Pancreas (tissue), 10 donors: ENCODE measurements around the gene GREM1. TPM values are rescaled to one million over a fixed set of nuclear protein-coding genes. Genes with fewer than 3 reads are reported as not detected.

ENCODE experiments used
- ATAC-seq, 4 donors: fragments of 200-7000 bp; cut with Tn5 transposase; one replicate each; pipeline versions ENCODE4 v1.8.0 to v1.9.1; 2020; ENCODE audit warnings: mild to moderate bottlenecking in 4 of 4, moderate library complexity in 4 of 4
- DNase-seq, 6 donors: peaks; one replicate each; pipeline ENCODE4 v3.0.0-alpha.2; 2020
- FAIRE-seq: peaks from 2 replicates; lab custom pipeline; 2012; peaks lifted over from hg19 to GRCh38; lab: Jason Lieb, UNC
- H3K27ac ChIP-seq, 4 donors: fragments of 200-600 bp; sonication (generic); 1 replicate in 3 of 4; 2 replicates in 1 of 4; pipeline versions ENCODE4 v1.5.0 to v1.8.0; 2020
- H3K27me3 ChIP-seq, 4 donors: fragments of 200-600 bp; one replicate each; pipeline ENCODE4 v1.8.0; 2021
- H3K36me3 ChIP-seq, 3 donors: fragments of 200-600 bp; sonication (generic) in 1 of 3; one replicate each; pipeline versions ENCODE4 v1.5.0 to v1.8.0; 2020 to 2021
- H3K4me1 ChIP-seq, 3 donors: fragments of 200-600 bp; one replicate each; pipeline ENCODE4 v1.8.0; 2021
- H3K4me3 ChIP-seq, 4 donors: fragments of 200-600 bp; sonication (generic) in 2 of 4; one replicate each; pipeline versions ENCODE4 v1.5.0 to v1.8.0; 2020 to 2021
- H3K9me3 ChIP-seq, 4 donors: fragments of 200-600 bp; one replicate each; pipeline ENCODE4 v1.8.0; 2021
- CTCF ChIP-seq, 4 donors: fragments of 200-600 bp; sonication (generic) in 3 of 4; IDR thresholded peaks; one replicate each; pipeline versions ENCODE4 v1.5.0 to v1.8.0; 2021; ENCODE audit warnings: antibody characterized with exemption in 4 of 4
- WGBS, 2 donors: extraction: QIAGEN DNeasy Blood & Tissue Kit; methylation state at CpG; one replicate each; pipeline ENCODE4 v1.1.7; 2013; 5-methylcytosine and 5-hydroxymethylcytosine counted together
- intact Hi-C, 3 donors: fragments of 100-400 bp; cut with DNase I; formaldehyde crosslinking; loops; one replicate each; pipeline versions ENCODE4 v1.11.1 to v1.14.2; 2022
- polyA plus RNA-seq, 2 donors: library from polyadenylated mRNA; stranded (reverse); fragments of 200-250 nt; gene quantifications; one replicate each; pipeline ENCODE4 v1.2.3, GENCODE V29; 2013
- total RNA-seq, 6 donors: library from RNA; stranded (reverse); fragmentation: NEBNext Ultra II Directional in 4 of 6; extraction: Animal tissue kit (Norgen Biotek cat#: 25700) in 4 of 6; gene quantifications; one replicate each; pipeline versions ENCODE4 v1.2.1 to v1.2.4, GENCODE V29; 2021 to 2023
- donor health status: healthy with polysubstance abuse.
- donor health status: DM: no; HTN: no; CAD: no; lungs with moderate emphysema.
- donor health status: DM: no; HTN: no; CAD: no.
- donor health status: control.
- donor health status: control.
- donor health status: Bipolar disorder and iron deficiency.
- donor health status: DM: yes; HTN: yes; CAD: no.
- donor health status: DM: no; HTN: no; CAD: no.
- donor health status: DM: no; HTN: no; CAD: no.
- donor health status: DM: yes; HTN: yes; CAD: no.

GREM1 gene
- total and polyA plus RNA-seq, 8 donors: 0.24 to 4.8 (median 0.83) TPM

- no peaks in the 10 kb centered on the region for H3K27me3 ChIP-seq
- H3K36me3 ChIP-seq: no peaks in the 10 kb centered on the region
- H3K4me3 ChIP-seq: no peak overlapping the region
- no peak for TF ChIP-seq CTCF (IDR thresholded peaks at IDR 0.05)
- WGBS, 2 donors: 58 to 59% methylated on average over 4 of the region's 4 CpGs
- no peaks in the 10 kb centered on the region for H3K9me3 ChIP-seq
- no peaks in the 10 kb centered on the region for H3K4me1 ChIP-seq
- intact Hi-C loops: no loop called here
- ATAC-seq (no peak), FAIRE-seq (no peak), DNase-seq (no peak)
- H3K27ac ChIP-seq: no peak overlapping the region
Measured at GRCh38 chr15:32765236-32765635, 47.4 kb downstream of the GREM1 start.

GRCh38 chr15:32766101-32766500, 48.3 kb downstream of the GREM1 start:
- 79 to 81% methylated on average over 3 of the region's 3 CpGs for WGBS, 2 donors
- no peaks in the 10 kb centered on the region for H3K27me3 ChIP-seq
- no peak for TF ChIP-seq CTCF (IDR thresholded peaks at IDR 0.05)
- no peak overlapping the region for H3K4me3 ChIP-seq
- no peak overlapping the region for H3K27ac ChIP-seq
- ATAC-seq (no peak), DNase-seq (no peak), FAIRE-seq (no peak)
- intact Hi-C loops: no loop called here
- H3K36me3 ChIP-seq: no peaks in the 10 kb centered on the region
- H3K9me3 ChIP-seq: no peaks in the 10 kb centered on the region
- no peaks in the 10 kb centered on the region for H3K4me1 ChIP-seq

- Histone ChIP-seq H3K4me3 (no peak overlapping the region), H3K36me3 (no peaks in the 10 kb centered on the region), H3K9me3 (no peaks in the 10 kb centered on the region), H3K4me1 (no peaks in the 10 kb centered on the region), H3K27ac (no peak overlapping the region), H3K27me3 (no peaks in the 10 kb centered on the region)
- no peak for FAIRE-seq
- WGBS, 2 donors: 33 to 39% methylated on average over 1 of the region's 1 CpG
- TF ChIP-seq CTCF (IDR thresholded peaks at IDR 0.05): no peak
- peak in 1 of 4 donors; percentile 37 for ATAC-seq
- intact Hi-C loops: no loop called here
- no peak for DNase-seq
Measured at GRCh38 chr15:32767236-32767635, 49.4 kb downstream of the GREM1 start.

- no peak for TF ChIP-seq CTCF (IDR thresholded peaks at IDR 0.05)
- DNase-seq (no peak), FAIRE-seq (no peak), ATAC-seq (no peak)
- no peaks in the 10 kb centered on the region for H3K9me3 ChIP-seq
- no peak overlapping the region for H3K4me3 ChIP-seq
- no peaks in the 10 kb centered on the region for H3K36me3 ChIP-seq
- no peaks in the 10 kb centered on the region for H3K27me3 ChIP-seq
- H3K27ac ChIP-seq: no peak overlapping the region
- intact Hi-C loops: no loop called here
- no peaks in the 10 kb centered on the region for H3K4me1 ChIP-seq
- WGBS, 2 donors: 73 to 93% methylated on average over 4 of the region's 4 CpGs
Measured at GRCh38 chr15:32774022-32774421, 56.2 kb downstream of the GREM1 start.

- Histone ChIP-seq H3K4me3 (no peak overlapping the region), H3K27me3 (no peaks in the 10 kb centered on the region), H3K27ac (no peak overlapping the region), H3K4me1 (no peaks in the 10 kb centered on the region), H3K9me3 (no peaks in the 10 kb centered on the region), H3K36me3 (no peaks in the 10 kb centered on the region)
- no peak for TF ChIP-seq CTCF (IDR thresholded peaks at IDR 0.05)
- FAIRE-seq (no peak), ATAC-seq (no peak), DNase-seq (no peak)
- 72 to 87% methylated on average over 3 of the region's 3 CpGs for WGBS, 2 donors
- intact Hi-C loops: no loop called here
Measured at GRCh38 chr15:32775103-32775502, 57.3 kb downstream of the GREM1 start.
